Spleen (tissue), 11 donors: ENCODE results near the gene CASTOR1. TPM values are rescaled to one million over a fixed set of nuclear protein-coding genes. Genes with fewer than 3 reads are reported as not detected.

ENCODE experiments used
- DNase-seq: peaks from one replicate; pipeline ENCODE4 v3.0.0-alpha.2; 2020
- H3K27ac ChIP-seq, 8 donors: fragments of 200-600 bp; sonication (generic) in 7 of 8; 1 replicate in 4 of 8; 2 replicates in 4 of 8; pipeline versions ENCODE4 v1.5.0 to v1.8.0; 2016 to 2021; ENCODE audit warnings: inconsistent platforms in 4 of 8, mild to moderate bottlenecking in 4 of 8, moderate library complexity in 1 of 8
- H3K27me3 ChIP-seq, 7 donors: fragments of 200-600 bp; sonication (generic) in 6 of 7; replicated peaks in 1 of 7; 1 replicate in 4 of 7; 2 replicates in 3 of 7; pipeline versions ENCODE4 v1.5.0 to v1.8.0; 2016 to 2021; ENCODE audit warnings: inconsistent platforms in 3 of 7, mild to moderate bottlenecking in 1 of 7
- H3K36me3 ChIP-seq, 6 donors: fragments of 200-600 bp; sonication (generic) in 5 of 6; 1 replicate in 4 of 6; 2 replicates in 2 of 6; pipeline versions ENCODE4 v1.5.0 to v1.8.0; 2016 to 2021; ENCODE audit warnings: inconsistent platforms in 2 of 6
- H3K4me1 ChIP-seq, 6 donors: fragments of 200-600 bp; sonication (generic) in 5 of 6; 1 replicate in 3 of 6; 2 replicates in 3 of 6; pipeline versions ENCODE4 v1.5.0 to v1.8.0; 2016 to 2021; ENCODE audit warnings: inconsistent platforms in 3 of 6
- H3K4me3 ChIP-seq, 8 donors: fragments of 200-600 bp; sonication (generic) in 7 of 8; 1 replicate in 4 of 8; 2 replicates in 4 of 8; pipeline versions ENCODE4 v1.5.0 to v1.8.0; 2016 to 2021; ENCODE audit warnings: inconsistent platforms in 4 of 8, mild to moderate bottlenecking in 4 of 8, moderate library complexity in 2 of 8
- H3K9me3 ChIP-seq, 8 donors: fragments of 200-600 bp; sonication (generic) in 7 of 8; 1 replicate in 4 of 8; 2 replicates in 4 of 8; pipeline versions ENCODE4 v1.5.0 to v1.8.0; 2016 to 2021; ENCODE audit warnings: inconsistent platforms in 4 of 8
- CTCF ChIP-seq, 11 experiments: fragments of 200-600 bp in 7 of 11; fragments of 450-650 bp in 4 of 11; sonication (generic) in 4 of 11; IDR thresholded peaks in 8 of 11; conservative IDR thresholded peaks in 3 of 11; 1 replicate in 7 of 11; 2 replicates in 4 of 11; pipeline versions ENCODE4 v1.4.0 to v1.8.0; 2016 to 2021; ENCODE audit warnings: antibody characterized with exemption in 11 of 11, inconsistent platforms in 4 of 11, mild to moderate bottlenecking in 1 of 11
- POLR2A ChIP-seq, 3 donors: fragments of 450-650 bp; IDR thresholded peaks; one replicate each; pipeline ENCODE4 v1.5.1; 2017; ENCODE audit warnings: antibody characterized with exemption in 3 of 3, mild to moderate bottlenecking in 1 of 3
- POLR2AphosphoS5 ChIP-seq, 3 donors: sonication (generic); formaldehyde crosslinking; IDR thresholded peaks; one replicate each; pipeline ENCODE4 v1.5.1; 2017; ENCODE audit warnings: antibody characterized with exemption in 3 of 3
- WGBS, 5 donors: extraction: QIAGEN DNeasy Blood & Tissue Kit in 3 of 5; methylation state at CpG; one replicate each; pipeline versions ENCODE4 v1.1.5 to v1.1.7; 2013 to 2018; 5-methylcytosine and 5-hydroxymethylcytosine counted together
- intact Hi-C: fragments of 100-400 bp; cut with DNase I; formaldehyde crosslinking; loops from one replicate; pipeline ENCODE4 v1.15.0; 2023; ENCODE audit warnings: low total_unique reads
- polyA plus RNA-seq, 3 donors: library from polyadenylated mRNA; stranded (reverse); fragments of 200-250 nt; gene quantifications; one replicate each; pipeline ENCODE4 v1.2.1, GENCODE V29; 2013
- total RNA-seq, 7 donors: library from RNA; depleted of rRNA in 3 of 7; stranded (reverse); fragments of >200 nt in 3 of 7; fragmentation: NEBNext Ultra II Directional in 4 of 7; extraction: Animal tissue kit (Norgen Biotek cat#: 25700) in 4 of 7; gene quantifications; one replicate each; pipeline versions ENCODE4 v1.1.0 to v1.2.1, GENCODE V29; 2016 to 2021
- donor health status: healthy with polysubstance abuse.
- donor health status: DM: no; HTN: no; CAD: no; lungs with moderate emphysema.
- donor health status: DM: no; HTN: no; CAD: no.
- donor health status: Bipolar disorder and iron deficiency.
- donor health status: healthy.
- donor health status: DM: no; HTN: no; CAD: no.
- donor health status: DM: yes; HTN: yes; CAD: no.

The CASTOR1 gene
- total and polyA plus RNA-seq, 10 donors: 5.6 to 18.9 (median 12.6) TPM

GRCh38 chr22:30310881-30311771 lies 21.8 kb upstream of the CASTOR1 start:
- Histone ChIP-seq H3K36me3 (peaks cover 0 to 5% (median 0%) of the 10 kb centered on the region in 6 donors), H3K4me1 (peaks cover 92 to 100% (median 99%) of the 10 kb centered on the region in 6 donors), H3K4me3 (peak overlapping the region in 1 of 8 donors; percentile 27), H3K9me3 (no peaks in the 10 kb centered on the region), H3K27me3 (no peaks in the 10 kb centered on the region), H3K27ac (peak overlapping the region; percentile 68 to 94 (median 88))
- no peak for TF ChIP-seq CTCF (IDR thresholded peaks at IDR 0.05 in 8 of 11, conservative IDR thresholded peaks at IDR 0.05 in 3 of 11)
- TF ChIP-seq POLR2AphosphoS5 (IDR thresholded peaks at IDR 0.05): peak; percentile 26 to 49 (median 35)
- no peak for TF ChIP-seq POLR2A (IDR thresholded peaks at IDR 0.05)
- intact Hi-C loops: no loop called here
- DNase-seq: no peak
- 51 to 65% (median 60%) methylated on average over 8 of the region's 8 CpGs for WGBS, 5 donors

GRCh38 chr22:30309951-30310741 lies 20.8 kb upstream of the CASTOR1 start:
- Histone ChIP-seq H3K27me3 (no peaks in the 10 kb centered on the region), H3K27ac (peak overlapping the region; percentile 68 to 94 (median 88)), H3K4me3 (peak overlapping the region in 1 of 8 donors; percentile 27), H3K9me3 (no peaks in the 10 kb centered on the region), H3K4me1 (peaks cover 94 to 100% (median 99%) of the 10 kb centered on the region in 6 donors), H3K36me3 (peaks cover 0 to 5% (median 0%) of the 10 kb centered on the region in 6 donors)
- no peak for DNase-seq
- TF ChIP-seq POLR2A (IDR thresholded peaks at IDR 0.05) (no peak), POLR2AphosphoS5 (IDR thresholded peaks at IDR 0.05) (peak in 1 of 3 donors; percentile 56), CTCF (IDR thresholded peaks at IDR 0.05 in 8 of 11, conservative IDR thresholded peaks at IDR 0.05 in 3 of 11) (peak in 1 of 11 experiments; percentile 10)
- intact Hi-C loops: no loop called here
- 38 to 49% (median 44%) methylated on average over 7 of the region's 7 CpGs for WGBS, 5 donors

GRCh38 chr22:30308518-30309230 lies 19.4 kb upstream of the CASTOR1 start:
- peak overlapping the region; percentile 68 to 94 (median 88) for H3K27ac ChIP-seq
- intact Hi-C loops: no loop called here
- no peak for DNase-seq
- H3K9me3 ChIP-seq: no peaks in the 10 kb centered on the region
- H3K27me3 ChIP-seq: no peaks in the 10 kb centered on the region
- H3K36me3 ChIP-seq: peaks cover 0 to 8% (median 0%) of the 10 kb centered on the region in 6 donors
- TF ChIP-seq POLR2AphosphoS5 (IDR thresholded peaks at IDR 0.05) (peak in 1 of 3 donors; percentile 13), CTCF (IDR thresholded peaks at IDR 0.05 in 8 of 11, conservative IDR thresholded peaks at IDR 0.05 in 3 of 11) (no peak), POLR2A (IDR thresholded peaks at IDR 0.05) (no peak)
- peaks cover 96 to 100% (median 99%) of the 10 kb centered on the region in 6 donors for H3K4me1 ChIP-seq
- 59 to 66% (median 63%) methylated on average over 5 of the region's 5 CpGs for WGBS, 5 donors
- no peak overlapping the region for H3K4me3 ChIP-seq
